Osteocyte (in vitro differentiated cells): ENCODE data around the gene ARHGEF7. TPM values are rescaled to one million over a fixed set of nuclear protein-coding genes. Genes with fewer than 3 reads are reported as not detected.

Experiments
- DNase-seq: peaks from one replicate; pipeline ENCODE4 v3.0.0; 2021; ENCODE audit warnings: mixed read lengths; ENCODE audit not compliant: unreplicated experiment; ENCODE audit errors: extremely low spot score
- H3K27ac Mint-ChIP-seq: one replicate; pipeline ENCODE4 v1.8.0; 2021; ENCODE audit warnings: mild to moderate bottlenecking, mixed read lengths; ENCODE audit not compliant: unreplicated experiment
- H3K27me3 Mint-ChIP-seq: one replicate; pipeline ENCODE4 v1.8.0; 2021; ENCODE audit warnings: mixed read lengths; ENCODE audit not compliant: unreplicated experiment
- H3K36me3 Mint-ChIP-seq: one replicate; pipeline ENCODE4 v1.8.0; 2021; ENCODE audit warnings: mixed read lengths; ENCODE audit not compliant: unreplicated experiment
- H3K4me1 Mint-ChIP-seq: one replicate; pipeline ENCODE4 v1.8.0; 2021; ENCODE audit warnings: mixed read lengths; ENCODE audit not compliant: unreplicated experiment
- H3K4me3 Mint-ChIP-seq: one replicate; pipeline ENCODE4 v1.8.0; 2021; ENCODE audit warnings: mild to moderate bottlenecking, moderate library complexity, mixed read lengths; ENCODE audit not compliant: unreplicated experiment
- H3K9me3 Mint-ChIP-seq: one replicate; pipeline ENCODE4 v1.8.0; 2021; ENCODE audit warnings: mixed read lengths; ENCODE audit not compliant: unreplicated experiment
- total RNA-seq: library from RNA; stranded (reverse); gene quantifications from 2 replicates; pipeline ENCODE4 v1.2.1, GENCODE V29; 2021
- TF ChIP-seq, protein P1 (sequence below): fragments of 200-600 bp; sonication (generic); IDR thresholded peaks from 2 replicates; pipeline ENCODE4 v1.5.0; 2021; ENCODE audit warnings: antibody characterized with exemption, mild to moderate bottlenecking, moderate library complexity

The ARHGEF7 gene
- total RNA-seq, 1 donor from 2014 or later: 125 TPM

DNA sequence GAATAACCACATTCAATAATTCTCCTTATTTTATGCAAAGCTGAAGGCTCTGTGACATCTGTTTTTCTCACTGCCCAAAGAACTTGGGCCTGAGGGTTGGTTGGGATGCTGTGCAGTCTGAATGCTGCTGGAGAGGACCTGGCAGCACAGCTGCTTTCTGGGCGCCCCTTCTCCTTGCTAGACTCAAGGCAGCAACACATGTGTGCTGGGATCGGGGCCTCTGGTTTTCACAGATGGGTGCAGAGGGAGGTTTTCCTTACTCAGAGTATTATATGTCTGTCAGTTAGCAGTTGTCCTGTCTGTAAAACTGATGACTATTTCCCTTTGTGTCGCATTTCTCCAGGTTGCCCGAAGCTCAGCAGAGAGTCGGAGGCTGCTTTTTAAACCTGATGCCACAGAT is 152.1 kb downstream of the ARHGEF7 start:
- Mint-ChIP-seq H3K9me3 (no peaks in the 10 kb centered on the region), H3K36me3 (peaks cover 34% of the 10 kb centered on the region)
- TF ChIP-seq, protein P1, sequence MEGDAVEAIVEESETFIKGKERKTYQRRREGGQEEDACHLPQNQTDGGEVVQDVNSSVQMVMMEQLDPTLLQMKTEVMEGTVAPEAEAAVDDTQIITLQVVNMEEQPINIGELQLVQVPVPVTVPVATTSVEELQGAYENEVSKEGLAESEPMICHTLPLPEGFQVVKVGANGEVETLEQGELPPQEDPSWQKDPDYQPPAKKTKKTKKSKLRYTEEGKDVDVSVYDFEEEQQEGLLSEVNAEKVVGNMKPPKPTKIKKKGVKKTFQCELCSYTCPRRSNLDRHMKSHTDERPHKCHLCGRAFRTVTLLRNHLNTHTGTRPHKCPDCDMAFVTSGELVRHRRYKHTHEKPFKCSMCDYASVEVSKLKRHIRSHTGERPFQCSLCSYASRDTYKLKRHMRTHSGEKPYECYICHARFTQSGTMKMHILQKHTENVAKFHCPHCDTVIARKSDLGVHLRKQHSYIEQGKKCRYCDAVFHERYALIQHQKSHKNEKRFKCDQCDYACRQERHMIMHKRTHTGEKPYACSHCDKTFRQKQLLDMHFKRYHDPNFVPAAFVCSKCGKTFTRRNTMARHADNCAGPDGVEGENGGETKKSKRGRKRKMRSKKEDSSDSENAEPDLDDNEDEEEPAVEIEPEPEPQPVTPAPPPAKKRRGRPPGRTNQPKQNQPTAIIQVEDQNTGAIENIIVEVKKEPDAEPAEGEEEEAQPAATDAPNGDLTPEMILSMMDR: no peak

DNA sequence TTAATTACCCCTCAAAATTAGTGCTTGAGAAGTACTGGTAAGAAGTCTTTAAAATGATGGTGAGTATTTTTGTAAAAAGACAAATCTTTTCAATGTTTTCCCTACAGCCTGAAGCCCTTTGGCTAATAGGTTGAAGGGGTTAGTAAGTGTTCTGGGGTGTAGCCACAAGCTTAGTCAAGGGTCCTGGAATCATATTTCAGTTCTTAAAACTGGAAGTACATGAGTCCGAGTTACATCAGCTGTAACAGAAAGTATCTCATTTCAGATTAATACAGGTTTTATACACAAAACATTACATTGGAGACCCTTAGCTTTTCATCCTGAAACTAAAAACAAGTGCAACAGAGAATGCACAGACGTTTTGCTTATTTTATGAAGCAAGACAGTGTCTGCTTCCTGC is 152.7 kb downstream of the ARHGEF7 start:
- Mint-ChIP-seq H3K4me1 (peaks cover 32% of the 10 kb centered on the region), H3K27ac (peak overlapping the region; percentile 4), H3K4me3 (no peak overlapping the region), H3K36me3 (peaks cover 34% of the 10 kb centered on the region), H3K27me3 (no peaks in the 10 kb centered on the region), H3K9me3 (no peaks in the 10 kb centered on the region)
- DNase-seq: no peak
- TF ChIP-seq, protein P1: no peak

More for the DNA sequence above, 152.1 kb downstream of the ARHGEF7 start:
- peak overlapping the region; percentile 4 for H3K27ac Mint-ChIP-seq
- H3K4me3 Mint-ChIP-seq: no peak overlapping the region
- no peak for DNase-seq
- H3K27me3 Mint-ChIP-seq: no peaks in the 10 kb centered on the region
- peaks cover 32% of the 10 kb centered on the region for H3K4me1 Mint-ChIP-seq

DNA sequence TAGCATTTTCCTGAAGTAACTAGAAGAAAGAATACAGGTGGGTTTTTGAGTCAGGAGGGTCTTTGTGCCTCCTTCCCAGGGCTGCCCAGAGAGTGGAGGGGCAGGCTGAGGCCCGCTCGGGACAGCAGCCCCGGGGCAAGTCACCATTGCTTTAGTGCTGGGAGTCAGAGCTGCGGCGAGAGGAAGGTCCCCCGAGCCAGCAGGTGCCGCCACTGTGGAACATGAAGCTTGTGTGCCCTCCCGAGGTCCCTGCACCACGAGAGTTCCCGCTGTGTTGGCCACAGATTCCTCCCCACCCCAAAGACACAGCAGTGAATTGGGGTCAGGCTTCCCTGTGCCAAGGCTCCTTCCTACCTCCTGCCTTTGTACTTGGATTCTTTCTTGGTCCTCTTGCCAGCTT is 154.4 kb downstream of the ARHGEF7 start:
- TF ChIP-seq, protein P1: no peak
- Mint-ChIP-seq H3K9me3 (no peaks in the 10 kb centered on the region), H3K4me1 (peaks cover 32% of the 10 kb centered on the region), H3K27me3 (no peaks in the 10 kb centered on the region), H3K4me3 (peak overlapping the region; percentile 63), H3K36me3 (peaks cover 37% of the 10 kb centered on the region), H3K27ac (peak overlapping the region; percentile 89)
- DNase-seq: no peak

DNA sequence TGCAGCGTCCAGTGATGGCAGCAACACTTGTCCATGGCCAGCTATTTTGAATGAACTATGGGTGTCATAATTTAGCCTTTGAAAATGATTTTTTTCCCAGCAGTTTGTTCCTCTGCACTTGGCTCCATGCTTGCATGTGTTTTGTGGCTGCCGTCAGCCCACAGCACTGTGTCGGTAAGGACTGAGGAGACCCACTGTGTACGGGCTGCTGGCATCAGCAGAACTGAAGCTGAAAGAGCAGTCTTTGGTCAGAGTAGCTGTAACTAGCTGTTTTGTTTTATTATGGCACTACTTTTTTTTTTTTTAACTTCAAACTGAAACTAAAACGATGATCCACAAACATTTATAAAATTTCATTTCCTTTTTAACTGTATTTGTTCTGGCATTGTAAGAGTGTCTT is 155.0 kb downstream of the ARHGEF7 start:
- TF ChIP-seq, protein P1: no peak
- peaks cover 32% of the 10 kb centered on the region for H3K4me1 Mint-ChIP-seq

DNA sequence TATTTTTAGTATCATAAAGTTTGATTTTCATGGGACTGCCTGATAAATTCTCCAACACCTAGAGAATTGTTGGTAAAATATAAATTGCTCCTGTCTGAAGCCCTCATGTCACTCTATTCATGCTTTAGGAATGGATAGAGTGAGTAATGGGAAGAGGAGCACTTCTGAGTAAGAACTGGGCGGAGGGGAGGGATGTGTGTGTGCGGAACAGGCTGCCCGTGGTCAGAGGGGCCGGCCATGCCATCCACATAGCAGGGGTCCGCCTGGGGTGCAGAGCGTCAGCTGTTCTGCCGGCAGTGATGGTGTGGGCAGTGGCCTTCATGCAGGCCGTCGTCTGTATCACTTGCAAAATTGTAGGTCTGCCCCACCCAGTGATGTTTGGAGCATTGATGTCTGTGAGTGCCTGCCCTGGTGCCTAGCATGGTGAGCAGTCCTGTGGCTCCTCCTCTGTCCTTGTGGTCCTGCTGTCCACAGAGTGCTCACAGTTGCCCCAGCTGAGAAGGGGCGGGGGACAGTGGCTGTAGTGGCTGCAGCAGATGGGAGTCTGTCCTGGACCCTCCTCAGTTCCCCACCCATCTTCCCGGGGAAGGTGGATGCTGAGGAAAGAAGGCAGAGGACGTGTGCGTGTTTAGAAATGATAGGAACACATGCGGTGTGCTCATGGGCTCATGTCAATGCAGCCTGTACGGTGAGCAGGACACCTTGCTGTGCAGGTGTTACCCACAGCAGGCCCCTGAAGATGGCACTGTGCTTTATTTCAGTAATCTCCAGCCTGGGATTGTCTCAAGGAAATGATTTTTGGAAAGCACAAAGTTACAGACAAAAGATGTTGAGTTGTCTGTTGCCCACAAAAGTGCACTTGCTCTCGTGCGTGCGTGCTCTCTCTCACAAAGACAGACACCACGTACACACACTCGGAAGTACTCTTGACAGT is 155.9 kb downstream of the ARHGEF7 start:
- Mint-ChIP-seq H3K4me1 (peaks cover 32% of the 10 kb centered on the region), H3K27ac (peak overlapping the region; percentile 89), H3K9me3 (no peaks in the 10 kb centered on the region), H3K27me3 (no peaks in the 10 kb centered on the region), H3K4me3 (peak overlapping the region; percentile 63), H3K36me3 (peaks cover 40% of the 10 kb centered on the region)
- no peak for DNase-seq
- TF ChIP-seq, protein P1: no peak

More for the DNA sequence above, 155.0 kb downstream of the ARHGEF7 start:
- Mint-ChIP-seq H3K36me3 (peaks cover 39% of the 10 kb centered on the region), H3K27me3 (no peaks in the 10 kb centered on the region), H3K27ac (peak overlapping the region; percentile 89), H3K4me3 (peak overlapping the region; percentile 63), H3K9me3 (no peaks in the 10 kb centered on the region)
- no peak for DNase-seq
